SK-N-SH (cell line): ENCODE data around the gene GALK2. TPM values are rescaled to one million over a fixed set of nuclear protein-coding genes. Genes with fewer than 3 reads are reported as not detected.

Source experiments
- CTCF ChIA-PET: fragments of 300-600, 350-600 bp; formaldehyde crosslinking; extraction: SDS; loops from one replicate; lab custom pipeline; 2021; lab: Yijun Ruan, JAX
- POLR2A ChIA-PET: fragments of 350-600 bp; sonication (Branson Sonifier 250); formaldehyde crosslinking; extraction: SDS; loops from one replicate; lab custom pipeline; 2020; ENCODE audit warnings: antibody characterized with exemption, inconsistent platforms; lab: Yijun Ruan, JAX
- DNase-seq: peaks from one replicate; pipeline ENCODE4 v3.0.0; 2012
- H2AFZ ChIP-seq: fragments of 200-600 bp; sonication (generic); 2 replicates; pipeline ENCODE4 v1.8.1; 2016; ENCODE audit warnings: antibody characterized with exemption, mild to moderate bottlenecking, low read depth
- H3F3A ChIP-seq: fragments of 200-600 bp; sonication (generic); replicated peaks from 2 replicates; pipeline ENCODE3; 2016; ENCODE audit warnings: antibody characterized with exemption, mild to moderate bottlenecking; ENCODE audit not compliant: insufficient read depth
- H3K27ac ChIP-seq, 2 experiments: fragments of 200-500 bp in 1 of 2; fragments of 200-600 bp in 1 of 2; sonication (Bioruptor generic) in 1 of 2; sonication (generic), shearing (Covaris generic) in 1 of 2; 2 replicates each; pipeline versions ENCODE4 v1.5.1 to v1.6.1; 2014 to 2016; ENCODE audit warnings: low read depth in 2 of 2, inconsistent platforms in 1 of 2, low read length in 1 of 2, mild to moderate bottlenecking in 1 of 2, mixed read lengths in 1 of 2
- H3K27me3 ChIP-seq: fragments of 200-600 bp; sonication (generic), shearing (Covaris generic); 2 replicates; pipeline ENCODE4 v1.6.1; 2016; ENCODE audit warnings: mixed run types; ENCODE audit not compliant: insufficient read depth
- H3K36me3 ChIP-seq, 2 experiments: fragments of 200-500 bp in 1 of 2; fragments of 200-600 bp in 1 of 2; sonication (Bioruptor generic) in 1 of 2; sonication (generic) in 1 of 2; replicated peaks in 1 of 2; 2 replicates each; pipeline versions ENCODE3 to v1.5.1; 2014 to 2016; ENCODE audit warnings: low read length in 1 of 2, mild to moderate bottlenecking in 1 of 2; ENCODE audit not compliant: insufficient read depth in 2 of 2, control insufficient read depth in 1 of 2
- H3K4me1 ChIP-seq, 2 experiments: fragments of 200-500 bp in 1 of 2; fragments of 200-600 bp in 1 of 2; sonication (Bioruptor generic) in 1 of 2; sonication (generic), shearing (Covaris generic) in 1 of 2; 2 replicates each; pipeline versions ENCODE4 v1.5.1 to v1.6.1; 2014 to 2016; ENCODE audit warnings: low read depth in 1 of 2, low read length in 1 of 2, mixed run types in 1 of 2; ENCODE audit not compliant: insufficient read depth in 2 of 2, control insufficient read depth in 1 of 2
- H3K4me2 ChIP-seq: fragments of 200-600 bp; sonication (generic), shearing (Covaris generic); 2 replicates; pipeline ENCODE4 v1.6.1; 2017; ENCODE audit warnings: mixed run types
- H3K4me3 ChIP-seq, 2 experiments: fragments of 200-500 bp in 1 of 2; fragments of 200-600 bp in 1 of 2; sonication (Bioruptor generic) in 1 of 2; sonication (generic), shearing (Covaris generic) in 1 of 2; 2 replicates each; pipeline versions ENCODE4 v1.5.1 to v1.8.1; 2014 to 2016; ENCODE audit warnings: low read depth in 2 of 2, inconsistent platforms in 1 of 2, low read length in 1 of 2, mild to moderate bottlenecking in 1 of 2, mixed read lengths in 1 of 2, moderate library complexity in 1 of 2
- H3K79me2 ChIP-seq: fragments of 200-600 bp; sonication (generic); 2 replicates; pipeline ENCODE4 v1.8.1; 2017; ENCODE audit warnings: mild to moderate bottlenecking; ENCODE audit not compliant: insufficient read depth
- H3K9ac ChIP-seq: fragments of 200-600 bp; sonication (generic); 2 replicates; pipeline ENCODE4 v1.6.1; 2017; ENCODE audit warnings: mixed run types
- H3K9me2 ChIP-seq: fragments of 200-600 bp; sonication (generic); 2 replicates; pipeline ENCODE4 v1.6.1; 2017; ENCODE audit warnings: mixed run types
- H3K9me3 ChIP-seq: fragments of 200-600 bp; sonication (generic); 2 replicates; pipeline ENCODE4 v1.6.1; 2017; ENCODE audit warnings: mixed run types, mild to moderate bottlenecking, moderate library complexity
- H4K20me1 ChIP-seq: fragments of 200-600 bp; sonication (generic); 2 replicates; pipeline ENCODE4 v1.6.1; 2017; ENCODE audit warnings: mild to moderate bottlenecking, mixed run types; ENCODE audit not compliant: insufficient read depth
- CTCF ChIP-seq: fragments of 200-600 bp; sonication (generic); IDR thresholded peaks from 2 replicates; pipeline ENCODE4 v1.6.1; 2017; ENCODE audit warnings: antibody characterized with exemption, mild to moderate bottlenecking, moderate library complexity
- EZH2phosphoT487 ChIP-seq: fragments of 200-600 bp; sonication (generic); IDR thresholded peaks from 2 replicates; pipeline ENCODE4 v1.6.1; 2017; ENCODE audit warnings: low read depth, mixed run types, mild to moderate bottlenecking, antibody characterized with exemption, moderate library complexity, borderline replicate concordance
- FOSL2 ChIP-seq: IDR thresholded peaks from 2 replicates; pipeline ENCODE4 v1.4.0; 2012; ENCODE audit warnings: low read depth, mild to moderate bottlenecking, moderate library complexity, borderline replicate concordance
- FOXJ3 ChIP-seq: sonication (generic); formaldehyde crosslinking; IDR thresholded peaks from 2 replicates; pipeline ENCODE4 v1.5.1; 2020; ENCODE audit warnings: mild to moderate bottlenecking, missing genetic modification reagents
- FOXM1 ChIP-seq: IDR thresholded peaks from 2 replicates; pipeline ENCODE4 v1.4.0; 2012; ENCODE audit warnings: low read depth, mild to moderate bottlenecking
- MEF2A ChIP-seq: IDR thresholded peaks from 2 replicates; pipeline ENCODE4 v1.4.0; 2012; ENCODE audit warnings: low read depth, borderline replicate concordance
- MXI1 ChIP-seq: IDR thresholded peaks from 2 replicates; pipeline ENCODE4 v1.6.1; 2012; ENCODE audit warnings: mild to moderate bottlenecking, low read depth, low read length, improper control_type of control experiment
- NFIC ChIP-seq: IDR thresholded peaks from 2 replicates; pipeline ENCODE4 v1.4.0; 2012; ENCODE audit warnings: borderline replicate concordance
- PBX3 ChIP-seq: IDR thresholded peaks from 2 replicates; pipeline ENCODE4; 2012
- REST ChIP-seq: IDR thresholded peaks from 2 replicates; pipeline ENCODE4 v1.6.1; 2012; ENCODE audit warnings: mild to moderate bottlenecking, low read depth, low read length, moderate library complexity
- RXRA ChIP-seq: IDR thresholded peaks from 2 replicates; pipeline ENCODE4 v1.4.0; 2012; ENCODE audit warnings: low read depth, mild to moderate bottlenecking, borderline replicate concordance
- SIN3A ChIP-seq: IDR thresholded peaks from 2 replicates; pipeline ENCODE4 v1.6.1; 2012; ENCODE audit warnings: low read depth, mild to moderate bottlenecking, low read length, moderate library complexity, borderline replicate concordance
- TAF1 ChIP-seq: IDR thresholded peaks from 2 replicates; pipeline ENCODE4 v1.6.1; 2012; ENCODE audit warnings: low read depth, mild to moderate bottlenecking, low read length, moderate library complexity, borderline replicate concordance
- TCF12 ChIP-seq: IDR thresholded peaks from 2 replicates; pipeline ENCODE4 v1.4.0; 2012
- ZBTB33 ChIP-seq: IDR thresholded peaks from 2 replicates; pipeline ENCODE4 v1.4.0; 2012; ENCODE audit warnings: low read depth, borderline replicate concordance
- polyA plus RNA-seq, 3 experiments: library from polyadenylated mRNA; depleted of rRNA; stranded (reverse); fragments of >200 nt; gene quantifications; 2 replicates each; pipeline ENCODE4 v1.2.3, GENCODE V29; 2012

The GALK2 gene
- polyA plus RNA-seq, 1 of the 3 experiments (the other 2 are of a cell fraction) = 19.0 TPM

- TF ChIP-seq PBX3 (peak; percentile 55; the same call in 1 of the 2 replicates), TAF1 (no peak), NFIC (0 out of 2 replicates have a peak, but pooled peaks have one; percentile 14), CTCF (no peak), REST (no peak), ZBTB33 (no peak), FOSL2 (no peak), EZH2phosphoT487 (no peak), MEF2A (no peak), FOXM1 (no peak)
Measured at GRCh38 chr15:49290191-49290590, 120.1 kb downstream of the GALK2 start (continued).

GRCh38 chr15:49293941-49294340 is 123.9 kb downstream of the GALK2 start:
- Histone ChIP-seq H3K4me1 (peaks cover 0 to 16% of the 10 kb centered on the region in 2 experiments; a peak in 2 of 4 replicates), H3K79me2 (no peaks in the 10 kb centered on the region), H3K4me3 (no peak overlapping the region), H3K9me2 (no peaks in the 10 kb centered on the region)
- CTCF ChIA-PET = no interaction called here
- TF ChIP-seq TCF12 = no peak
- TF ChIP-seq MXI1 = no peak
- no peak for TF ChIP-seq FOXJ3 (CRISPR knock-in tag)
- no peak for TF ChIP-seq SIN3A
- no peak for TF ChIP-seq RXRA
- TF ChIP-seq, all 33 proteins: peak for 0
- H3K9ac ChIP-seq = no peak overlapping the region
- no peaks in the 10 kb centered on the region for H3F3A ChIP-seq
- DNase-seq = no peak
- no peaks in the 10 kb centered on the region for H3K9me3 ChIP-seq
- H3K27me3 ChIP-seq = no peaks in the 10 kb centered on the region
- H2AFZ ChIP-seq = no peak overlapping the region
- H3K36me3 ChIP-seq = peaks cover 0 to 9% of the 10 kb centered on the region in 2 experiments
- no peak overlapping the region for H3K27ac ChIP-seq
- H3K4me2 ChIP-seq = no peak overlapping the region
- H4K20me1 ChIP-seq = no peaks in the 10 kb centered on the region
- POLR2A ChIA-PET = no interaction called here
